ENCODE measurements around the gene C4orf50.

DNA sequence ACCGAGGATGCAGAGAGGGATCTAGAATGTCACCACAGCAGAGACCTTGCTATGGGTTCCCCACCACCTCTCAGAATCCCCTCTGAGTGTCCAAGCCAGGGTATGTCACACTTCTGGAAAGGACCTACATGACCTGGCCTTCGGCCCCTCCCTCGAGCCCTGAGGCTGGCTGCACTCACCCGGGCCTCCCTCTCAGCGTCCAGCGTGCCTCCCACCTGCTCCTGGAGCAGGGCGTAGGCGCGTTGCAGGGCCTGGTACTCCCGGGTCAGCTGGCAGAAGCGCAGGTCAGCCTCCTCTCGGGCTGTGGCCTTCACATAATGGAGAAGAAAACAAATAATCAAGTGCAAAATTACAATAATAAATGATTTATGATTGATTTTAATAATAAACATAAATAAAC, 43.9 kb upstream of the C4orf50 start:
- TF ChIP-seq, protein P1, sequence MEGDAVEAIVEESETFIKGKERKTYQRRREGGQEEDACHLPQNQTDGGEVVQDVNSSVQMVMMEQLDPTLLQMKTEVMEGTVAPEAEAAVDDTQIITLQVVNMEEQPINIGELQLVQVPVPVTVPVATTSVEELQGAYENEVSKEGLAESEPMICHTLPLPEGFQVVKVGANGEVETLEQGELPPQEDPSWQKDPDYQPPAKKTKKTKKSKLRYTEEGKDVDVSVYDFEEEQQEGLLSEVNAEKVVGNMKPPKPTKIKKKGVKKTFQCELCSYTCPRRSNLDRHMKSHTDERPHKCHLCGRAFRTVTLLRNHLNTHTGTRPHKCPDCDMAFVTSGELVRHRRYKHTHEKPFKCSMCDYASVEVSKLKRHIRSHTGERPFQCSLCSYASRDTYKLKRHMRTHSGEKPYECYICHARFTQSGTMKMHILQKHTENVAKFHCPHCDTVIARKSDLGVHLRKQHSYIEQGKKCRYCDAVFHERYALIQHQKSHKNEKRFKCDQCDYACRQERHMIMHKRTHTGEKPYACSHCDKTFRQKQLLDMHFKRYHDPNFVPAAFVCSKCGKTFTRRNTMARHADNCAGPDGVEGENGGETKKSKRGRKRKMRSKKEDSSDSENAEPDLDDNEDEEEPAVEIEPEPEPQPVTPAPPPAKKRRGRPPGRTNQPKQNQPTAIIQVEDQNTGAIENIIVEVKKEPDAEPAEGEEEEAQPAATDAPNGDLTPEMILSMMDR (IDR thresholded peaks at IDR 0.05): no peak
- no peak for TF ChIP-seq POLR2A (IDR thresholded peaks at IDR 0.05)

Data from vagina (tissue), 2 donors.